ENCODE data around the gene SPACA1. TPM values are rescaled to one million over a fixed set of nuclear protein-coding genes. Genes with fewer than 3 reads are reported as not detected.

The SPACA1 gene
- total RNA-seq (2022; extraction: Qiagen RNA extraction) = not detected in 5 replicates

GRCh38 chr6:88047510-88048150 lies at the start of gene SPACA1:
SPACA1 (plus strand) TSS chr6:88047841; CDS start chr6:88047906, 65 bp downstream.

Other genes with a start within 250 kb of the SPACA1 start
- gene CNR1, start 118.5 kb downstream of the SPACA1 start, total RNA-seq (2022; extraction: Qiagen RNA extraction) = 0.39 to 1.1 TPM (median 0.57 TPM) in 5 replicates

All from A549 treated with CORT108297 at 1 μM for 4 hours (cell line).